GM12878 (cell line): ENCODE results near the gene ZNF407. TPM values are rescaled to one million over a fixed set of nuclear protein-coding genes. Genes with fewer than 3 reads are reported as not detected.

Source experiments
- ATAC-seq: fragments of 200-7000 bp; cut with Tn5 transposase; 3 replicates; pipeline ENCODE4 v1.9.1; 2020; ENCODE audit warnings: mild to moderate bottlenecking, moderate library complexity
- BruUV-seq: library from RNA; stranded (reverse); fragments of 400-500 nt; replicated peaks from 2 replicates; lab custom pipeline; 2021; lab: Mats Ljungman, UMichigan
- CTCF ChIA-PET: fragments of 300-600 bp; sonication (Branson Sonifier 250); formaldehyde crosslinking; extraction: SDS; loops from one replicate; lab custom pipeline; 2021; ENCODE audit warnings: inconsistent platforms; lab: Yijun Ruan, JAX
- POLR2A ChIA-PET: fragments of 350-600 bp; formaldehyde crosslinking; extraction: SDS; loops from one replicate; lab custom pipeline; 2021; ENCODE audit warnings: inconsistent platforms; lab: Charles Lee
- RAD21 ChIA-PET: fragments of 300-600 bp; sonication (Branson Sonifier 250); formaldehyde crosslinking; loops from one replicate; lab custom pipeline; 2023; ENCODE audit warnings: antibody characterized with exemption; ENCODE audit not compliant: unreplicated experiment; lab: Charles Lee
- SMC1A ChIA-PET: fragments of 300-600 bp; sonication (Branson Sonifier 250); formaldehyde crosslinking; loops from one replicate; lab custom pipeline; 2023; ENCODE audit not compliant: unreplicated experiment, uncharacterized antibody; lab: Charles Lee
- DNase-seq: peaks from one replicate; pipeline ENCODE4 v3.0.0-alpha.2; 2011; ENCODE audit warnings: low read depth, low spot score
- FAIRE-seq: peaks from 3 replicates; lab custom pipeline; 2011; peaks lifted over from hg19 to GRCh38; lab: Jason Lieb, UNC
- H2AFZ ChIP-seq: 2 replicates; pipeline ENCODE4 v1.6.0; 2011; ENCODE audit warnings: low read depth, low read length, control low read depth; ENCODE audit not compliant: control insufficient read depth
- H3K27ac ChIP-seq: 2 replicates; pipeline ENCODE4 v1.5.1; 2011; ENCODE audit warnings: control low read depth; ENCODE audit not compliant: control insufficient read depth, insufficient read depth
- H3K27me3 ChIP-seq, 2 experiments: replicated peaks in 1 of 2; 2 replicates each; pipeline versions ENCODE4 v1.6.0 to v1.6.1; 2011; ENCODE audit warnings: low read length in 1 of 2; ENCODE audit not compliant: control insufficient read depth in 2 of 2, insufficient read depth in 2 of 2
- H3K36me3 ChIP-seq, 2 experiments: 2 replicates each; pipeline ENCODE4 v1.5.1; 2011; ENCODE audit warnings: low read length in 1 of 2; ENCODE audit not compliant: control insufficient read depth in 2 of 2, insufficient read depth in 2 of 2
- H3K4me1 ChIP-seq: 2 replicates; pipeline ENCODE4 v1.6.1; 2011; ENCODE audit warnings: mild to moderate bottlenecking, low read length, moderate library complexity, mixed read lengths; ENCODE audit not compliant: control insufficient read depth, insufficient read depth
- H3K4me2 ChIP-seq: 2 replicates; pipeline ENCODE4 v1.6.0; 2011; ENCODE audit warnings: control low read depth; ENCODE audit not compliant: control insufficient read depth, insufficient read depth
- H3K4me3 ChIP-seq: fragments of 200-600 bp; sonication (generic); 2 replicates; pipeline ENCODE4 v1.5.1; 2016
- H3K79me2 ChIP-seq: 2 replicates; pipeline ENCODE4 v1.6.0; 2011; ENCODE audit warnings: low read length; ENCODE audit not compliant: control insufficient read depth, insufficient read depth
- H3K9ac ChIP-seq: 2 replicates; pipeline ENCODE4 v1.8.0; 2011; ENCODE audit warnings: low read length, control low read depth, mixed read lengths; ENCODE audit not compliant: control insufficient read depth, insufficient read depth
- H3K9me3 ChIP-seq: replicated peaks from 3 replicates; pipeline ENCODE4 v1.5.1; 2011; ENCODE audit warnings: mild to moderate bottlenecking, low read length; ENCODE audit not compliant: control insufficient read depth, insufficient read depth
- H4K20me1 ChIP-seq: 2 replicates; pipeline ENCODE4 v1.6.0; 2011; ENCODE audit not compliant: control insufficient read depth, insufficient read depth
- FOXM1 ChIP-seq: IDR thresholded peaks from 2 replicates; pipeline ENCODE4 v1.6.1; 2012; ENCODE audit warnings: low read depth, mild to moderate bottlenecking, inconsistent platforms, low read length, moderate library complexity
- HDGF ChIP-seq: fragments of 450-650 bp; IDR thresholded peaks from 2 replicates; pipeline ENCODE4 v1.6.1; 2016; ENCODE audit warnings: antibody characterized with exemption
- NR2C1 ChIP-seq: fragments of 450-650 bp; IDR thresholded peaks from 2 replicates; pipeline ENCODE4 v1.6.1; 2017; ENCODE audit warnings: antibody characterized with exemption, mild to moderate bottlenecking, moderate library complexity
- SPI1 ChIP-seq: IDR thresholded peaks from 2 replicates; pipeline ENCODE4 v1.6.1; 2011; ENCODE audit warnings: low read depth, mild to moderate bottlenecking, low read length, moderate library complexity, borderline replicate concordance; ENCODE audit not compliant: insufficient read depth
- ZNF24 ChIP-seq: fragments of 450-650 bp; IDR thresholded peaks from 2 replicates; pipeline ENCODE4 v1.6.1; 2017; ENCODE audit warnings: antibody characterized with exemption, mild to moderate bottlenecking
- WGBS: methylation state at CpG from one replicate; pipeline ENCODE4 v1.1.6; 2016; ENCODE audit warnings: low lambda C conversion rate; ENCODE audit not compliant: insufficient replicate concordance, insufficient coverage; ENCODE audit errors: missing lambda C conversion rate; 5-methylcytosine and 5-hydroxymethylcytosine counted together
- in situ Hi-C: fragments of 300-500 bp; cut with MboI; formaldehyde crosslinking; loops from 9 replicates; pipeline ENCODE4 v1.14.3; 2018; ENCODE audit warnings: mixed read lengths
- intact Hi-C: fragments of 100-400 bp; cut with micrococcal nuclease; formaldehyde crosslinking; loops from one replicate; pipeline ENCODE4 v1.14.2; 2022; ENCODE audit not compliant: unreplicated experiment
- polyA plus RNA-seq, 11 experiments: library from polyadenylated mRNA; depleted of rRNA in 4 of 11; unstranded in 6 of 11; stranded (reverse) in 5 of 11; fragments of >200 nt; fragmentation: Nextera tagmentation in 4 of 11; fragmentation: Illumina TruSeq in 1 of 11; extraction: Ambion mirVana in 4 of 11; extraction: Trizol in 1 of 11; gene quantifications; 1 replicate in 1 of 11; 2 replicates in 10 of 11; pipeline versions ENCODE4 v1.2.1 to v1.2.3, GENCODE V29; 2011 to 2016; ENCODE audit warnings: inconsistent platforms in 2 of 11, missing spikeins in 2 of 11, low read depth in 1 of 11
- total RNA-seq, 4 experiments: library from RNA; depleted of rRNA in 3 of 4; stranded (reverse); fragments of >200 nt in 3 of 4; fragmentation: Illumina TruSeq in 1 of 4; extraction: Trizol in 1 of 4; gene quantifications; 2 replicates each; pipeline versions ENCODE4 v1.2.1 to v1.2.3, GENCODE V29; 2013 to 2021

ZNF407 gene
- total and polyA plus RNA-seq, 10 of the 15 experiments (the other 5 are each of a cell fraction or from before 2014, with no cell fraction given), result 0.69 to 11.6 (median 5.3) TPM

DNA sequence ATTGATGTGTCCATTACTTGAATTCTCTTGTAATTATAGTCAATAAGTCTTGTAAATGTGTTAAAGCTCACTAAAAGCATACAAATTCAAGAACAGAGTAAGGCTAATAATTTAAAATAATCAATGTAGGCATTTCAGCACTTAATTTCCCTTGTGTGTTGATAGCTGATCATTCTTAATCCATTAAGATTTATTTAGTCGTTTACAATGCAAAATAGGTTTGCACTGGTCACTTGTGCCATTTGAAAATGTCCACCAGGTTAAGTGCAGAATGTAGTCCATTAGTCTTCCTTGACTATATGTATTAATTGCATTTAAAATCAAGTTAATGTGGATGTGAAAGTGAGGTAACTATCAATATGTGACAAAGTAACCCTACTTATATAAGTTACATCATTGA, 39.4 kb downstream of the ZNF407 start:
- Histone ChIP-seq H3K27me3 (no peaks in the 10 kb centered on the region), H4K20me1 (no peaks in the 10 kb centered on the region), H3K4me2 (no peak overlapping the region), H3K9ac (no peak overlapping the region), H3K9me3 (no peaks in the 10 kb centered on the region), H2AFZ (no peak overlapping the region), H3K4me1 (no peaks in the 10 kb centered on the region), H3K36me3 (peaks cover 1 to 12% of the 10 kb centered on the region in 2 experiments; a peak in 3 of 4 replicates), H3K27ac (no peak overlapping the region)
- POLR2A ChIA-PET, result no interaction called here
- DNase-seq, result no peak
- in situ Hi-C loops (loop anchor here (25.0 kb wide), 1 partner anchor 1725 kb away; no protein-coding TSS in a partner anchor), intact Hi-C loops (no loop called here)
- no TSS peak for BruUV-seq
- no peak for FAIRE-seq
- CTCF ChIA-PET, result interaction anchor here (1.8 kb wide), 1 partner anchor 16 kb away, joined by 4 read pairs; no protein-coding TSS in a partner anchor
- RAD21 ChIA-PET, result no interaction called here
- WGBS, result 100% methylated on average over 1 of the region's 1 CpG
- TF ChIP-seq NR2C1 (no peak), FOXM1 (no peak), SPI1 (no peak)
- TF ChIP-seq, all 136 proteins: peak for 0
- Histone ChIP-seq H3K79me2 (no peaks in the 10 kb centered on the region), H3K4me3 (no peak overlapping the region)
- SMC1A ChIA-PET, result interaction anchor here (1.2 to 1.5 kb wide), 2 partner anchors 8 to 9 kb away, joined by 4 to 5 read pairs; no protein-coding TSS in a partner anchor
- ATAC-seq, result no peak

DNA sequence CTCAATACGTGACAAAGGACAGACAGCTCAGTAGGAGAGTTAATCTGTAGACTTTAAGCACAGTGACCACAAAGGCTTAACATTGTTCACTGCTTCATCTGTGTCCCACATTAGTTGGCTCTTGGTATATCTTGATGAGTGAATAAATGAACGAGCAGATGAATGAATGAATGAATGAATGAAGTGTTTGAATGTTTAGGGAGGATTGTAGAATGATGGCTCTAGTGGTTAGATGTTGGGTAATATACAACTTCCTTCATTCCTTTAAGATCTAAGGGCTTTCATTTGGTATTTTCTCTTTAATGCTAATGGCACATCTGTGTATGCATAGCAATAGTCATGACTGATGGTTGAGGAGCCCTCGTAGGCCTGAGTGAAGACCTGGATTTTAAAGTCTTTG, 40.5 kb downstream of the ZNF407 start:
- DNase-seq (no peak), ATAC-seq (no peak), FAIRE-seq (no peak)
- H4K20me1 ChIP-seq, result no peaks in the 10 kb centered on the region
- no peaks in the 10 kb centered on the region for H3K79me2 ChIP-seq
- TF ChIP-seq HDGF (no peak), ZNF24 (peak; percentile 54; the same call in 1 of the 2 replicates)
- BruUV-seq, result no TSS peak
- CTCF ChIA-PET, result no interaction called here
- RAD21 ChIA-PET, result no interaction called here
- intact Hi-C loops, result no loop called here
- 95% methylated on average over 3 of the region's 3 CpGs for WGBS
- in situ Hi-C loops, result loop anchor here (25.0 kb wide), 1 partner anchor 1724 kb away; no protein-coding TSS in a partner anchor
- POLR2A ChIA-PET, result no interaction called here
- H3K27ac ChIP-seq, result no peak overlapping the region
- SMC1A ChIA-PET, result interaction anchor here (1.2 kb wide), 1 partner anchor 9 kb away, joined by 4 read pairs; no protein-coding TSS in a partner anchor
- no peaks in the 10 kb centered on the region for H3K4me1 ChIP-seq
- no peak overlapping the region for H3K4me3 ChIP-seq
- no peak overlapping the region for H3K4me2 ChIP-seq
- no peaks in the 10 kb centered on the region for H3K27me3 ChIP-seq
- no peak overlapping the region for H2AFZ ChIP-seq
- H3K36me3 ChIP-seq, result peaks cover 1 to 5% of the 10 kb centered on the region in 2 experiments; a peak in 2 of 4 replicates
- no peak overlapping the region for H3K9ac ChIP-seq
- no peaks in the 10 kb centered on the region for H3K9me3 ChIP-seq
